Inferior parietal cortex (tissue), 1 donor: Measurements from ENCODE around the gene SLC12A8.
A peak's percentile ranks its signal among the peaks of the same experiment; 100 is the strongest.

Source experiments
- DNase-seq: peaks from one replicate; pipeline ENCODE4 v3.0.0-alpha.2; 2016; ENCODE audit errors: extremely low spot score

The SLC12A8 gene

GRCh38 chr3:125054062-125054448 is 158.5 kb downstream of the SLC12A8 start:
- no peak for DNase-seq

- DNase-seq = no peak
These were observed 159.2 kb downstream of the SLC12A8 start for GRCh38 chr3:125053304-125053699.

GRCh38 chr3:125052624-125053303 is 159.8 kb downstream of the SLC12A8 start:
- peak; percentile 33 for DNase-seq

- DNase-seq = peak; percentile 28
These were observed 160.6 kb downstream of the SLC12A8 start for GRCh38 chr3:125051715-125052581.

- DNase-seq = no peak
These were observed 161.3 kb downstream of the SLC12A8 start for GRCh38 chr3:125051205-125051604.

GRCh38 chr3:125050488-125051090 is 162.0 kb downstream of the SLC12A8 start:
- no peak for DNase-seq

GRCh38 chr3:125048282-125048681 is 164.3 kb downstream of the SLC12A8 start:
- DNase-seq = no peak

GRCh38 chr3:125045965-125046364 is 166.6 kb downstream of the SLC12A8 start:
- DNase-seq = no peak

GRCh38 chr3:125045194-125045593 is 167.4 kb downstream of the SLC12A8 start:
- no peak for DNase-seq

GRCh38 chr3:125043599-125044151 is 168.9 kb downstream of the SLC12A8 start:
- no peak for DNase-seq

GRCh38 chr3:125042725-125043406 is 169.7 kb downstream of the SLC12A8 start:
- DNase-seq = no peak

- DNase-seq = peak; percentile 51
These were observed 173.1 kb downstream of the SLC12A8 start for GRCh38 chr3:125039131-125040100.

- DNase-seq = no peak
These were observed 174.9 kb downstream of the SLC12A8 start for GRCh38 chr3:125037498-125038150.

GRCh38 chr3:125035217-125035616 is 177.3 kb downstream of the SLC12A8 start:
- no peak for DNase-seq

GRCh38 chr3:125033616-125034015 is 178.9 kb downstream of the SLC12A8 start:
- DNase-seq = no peak

- DNase-seq = no peak
These were observed 179.4 kb downstream of the SLC12A8 start for GRCh38 chr3:125033135-125033534.

GRCh38 chr3:125032683-125033082 is 179.9 kb downstream of the SLC12A8 start:
- no peak for DNase-seq
